ENCODE measurements around the gene ACRBP. TPM values are rescaled to one million over a fixed set of nuclear protein-coding genes. Genes with fewer than 3 reads are reported as not detected.
A peak's percentile ranks its signal among the peaks of the same experiment; 100 is the strongest.

Gene ACRBP
- total RNA-seq, 4 donors from 2014 or later = 0.30 to 2.4 (median 2.0) TPM

DNA sequence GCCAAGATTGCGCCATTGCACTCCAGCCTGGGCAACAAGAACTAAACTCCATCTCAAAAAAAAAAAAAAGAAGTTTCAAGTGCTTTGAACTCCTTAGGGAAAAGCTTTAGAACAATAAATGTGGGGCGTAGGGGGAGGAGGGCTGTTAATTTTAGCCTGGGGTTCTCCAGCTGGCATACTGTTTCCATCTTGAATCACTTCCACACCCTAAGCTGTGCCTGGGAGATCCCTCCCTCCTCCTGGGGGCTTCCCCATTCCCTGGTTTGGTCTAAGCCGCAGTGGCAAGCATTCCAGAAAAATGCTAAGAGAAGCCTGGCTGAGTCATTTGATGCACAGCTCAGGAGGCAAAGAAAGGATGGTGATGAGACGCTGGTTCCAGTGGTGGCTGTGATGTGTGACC is 44.2 kb upstream of the ACRBP start:
- no peaks in the 10 kb centered on the region for H3K27me3 ChIP-seq
- DNase-seq (ENCODE audit: low spot score in 2 of 2) = no peak
- peaks cover 3 to 41% (median 21%) of the 10 kb centered on the region in 4 donors for H3K4me1 ChIP-seq
- WGBS, 2 donors = 60 to 63% methylated on average over 4 of the region's 4 CpGs
- H3K27ac ChIP-seq = no peak overlapping the region
- no peak for TF ChIP-seq EP300 (IDR thresholded peaks at IDR 0.05)
- no peak for TF ChIP-seq POLR2A (IDR thresholded peaks at IDR 0.05)
- no peak for TF ChIP-seq CTCF (IDR thresholded peaks at IDR 0.05)
- H3K9me3 ChIP-seq = no peaks in the 10 kb centered on the region
- H3K36me3 ChIP-seq = peaks cover 0 to 4% (median 0%) of the 10 kb centered on the region in 3 donors
- no peak overlapping the region for H3K4me3 ChIP-seq

- peaks cover 3 to 58% (median 23%) of the 10 kb centered on the region in 4 donors for H3K4me1 ChIP-seq
- DNase-seq (ENCODE audit: low spot score in 2 of 2) = peak; percentile 92 to 94
- 0 to 1% methylated on average over 69 to 72 of the region's 72 CpGs for WGBS, 2 donors
- peaks cover 0 to 12% (median 0%) of the 10 kb centered on the region in 3 donors for H3K36me3 ChIP-seq
- peak within 1 kb of the TSS; percentile 97 to 99 (median 98) for H3K27ac ChIP-seq
- H3K9me3 ChIP-seq = no peaks in the 10 kb centered on the region
- peak within 1 kb of the TSS; percentile 77 to 99 (median 98) for H3K4me3 ChIP-seq
- no peaks in the 10 kb centered on the region for H3K27me3 ChIP-seq
- TF ChIP-seq EP300 (IDR thresholded peaks at IDR 0.05) = peak; percentile 91 to 94
- peak in 1 of 2 donors; percentile 44 for TF ChIP-seq POLR2A (IDR thresholded peaks at IDR 0.05)
- peak in 4 of 5 experiments; percentile 27 to 70 (median 46) for TF ChIP-seq CTCF (IDR thresholded peaks at IDR 0.05)
These were observed 42.0 kb upstream of the ACRBP start, which contains the start of gene ZNF384 for GRCh38 chr12:6688999-6689882. ZNF384 (minus strand) TSS chr12:6689375; CDS start chr12:6679520, 9,855 bp downstream.

- TF ChIP-seq EP300 (IDR thresholded peaks at IDR 0.05) (no peak), POLR2A (IDR thresholded peaks at IDR 0.05) (no peak)
- Histone ChIP-seq H3K36me3 (peaks cover 0 to 16% (median 0%) of the 10 kb centered on the region in 3 donors), H3K4me3 (peak overlapping the region; percentile 77 to 99 (median 98)), H3K27me3 (no peaks in the 10 kb centered on the region), H3K27ac (peak overlapping the region; percentile 97 to 99 (median 98)), H3K9me3 (no peaks in the 10 kb centered on the region), H3K4me1 (peaks cover 3 to 65% (median 23%) of the 10 kb centered on the region in 4 donors)
- DNase-seq (ENCODE audit: low spot score in 2 of 2) = peak in 1 of 2 donors; percentile 89
- 0 to 1% methylated on average over 13 of the region's 13 CpGs for WGBS, 2 donors
These were observed 41.3 kb upstream of the ACRBP start for GRCh38 chr12:6688543-6688998.

DNA sequence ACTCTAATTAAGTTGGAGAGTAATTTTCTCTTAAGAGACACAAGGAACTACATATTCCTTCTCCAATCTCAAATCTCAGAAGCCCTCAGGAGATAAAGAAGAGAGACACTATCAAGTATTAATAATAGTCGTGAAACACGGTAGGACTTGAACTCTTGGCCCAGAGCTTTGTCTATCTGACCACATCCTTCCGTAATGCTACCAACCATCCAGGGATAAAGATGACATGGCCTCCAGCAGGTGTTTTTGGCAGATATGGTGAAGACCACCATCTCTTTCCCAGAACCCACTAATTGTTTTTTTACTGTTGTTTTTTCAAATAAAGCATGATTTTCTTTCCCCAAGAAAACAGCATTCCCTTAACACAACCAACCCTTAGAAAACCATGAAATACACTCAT is 38.6 kb upstream of the ACRBP start:
- H3K27ac ChIP-seq = no peak overlapping the region
- peaks cover 0 to 42% (median 0%) of the 10 kb centered on the region in 3 donors for H3K36me3 ChIP-seq
- H3K27me3 ChIP-seq = no peaks in the 10 kb centered on the region
- 74 to 77% methylated on average over 3 of the region's 3 CpGs for WGBS, 2 donors
- no peak for DNase-seq (ENCODE audit: low spot score in 2 of 2)
- no peaks in the 10 kb centered on the region for H3K9me3 ChIP-seq
- H3K4me1 ChIP-seq = peaks cover 3 to 55% (median 23%) of the 10 kb centered on the region in 4 donors
- H3K4me3 ChIP-seq = no peak overlapping the region
- TF ChIP-seq POLR2A (IDR thresholded peaks at IDR 0.05) (no peak), EP300 (IDR thresholded peaks at IDR 0.05) (no peak), CTCF (IDR thresholded peaks at IDR 0.05) (no peak)

- 64% methylated on average over 6 of the region's 6 CpGs for WGBS, 2 donors
- peaks cover 3 to 45% (median 16%) of the 10 kb centered on the region in 4 donors for H3K4me1 ChIP-seq
- no peak for TF ChIP-seq EP300 (IDR thresholded peaks at IDR 0.05)
- peak in 4 of 5 experiments; percentile 15 to 36 (median 24) for TF ChIP-seq CTCF (IDR thresholded peaks at IDR 0.05)
- H3K4me3 ChIP-seq = no peak overlapping the region
- no peaks in the 10 kb centered on the region for H3K27me3 ChIP-seq
- H3K27ac ChIP-seq = no peak overlapping the region
- no peaks in the 10 kb centered on the region for H3K9me3 ChIP-seq
- peak in 1 of 2 donors; percentile 21 for DNase-seq (ENCODE audit: low spot score in 2 of 2)
- H3K36me3 ChIP-seq = peaks cover 0 to 54% (median 0%) of the 10 kb centered on the region in 3 donors
These were observed 37.4 kb upstream of the ACRBP start for GRCh38 chr12:6684609-6685008.

Data from tibial nerve (tissue), 4 donors.